Measurements from ENCODE around the gene RSPH6A. TPM values are rescaled to one million over a fixed set of nuclear protein-coding genes. Genes with fewer than 3 reads are reported as not detected.

Gene RSPH6A
- total RNA-seq, 1 donor from 2014 or later = not detected

Other genes starting within 250 kb of the RSPH6A start
- 8.3 TPM for gene OPA3, start 230.5 kb downstream of the RSPH6A start, total RNA-seq
- gene GPR4, start 213.1 kb downstream of the RSPH6A start, total RNA-seq = 1.2 TPM
- 17.9 TPM for gene EML2, start 175.9 kb downstream of the RSPH6A start, total RNA-seq
- 0.18 TPM for gene GIPR, start 147.1 kb downstream of the RSPH6A start, total RNA-seq
- gene SNRPD2, start 123.4 kb downstream of the RSPH6A start, total RNA-seq = 91.2 TPM
- 7.8 TPM for gene QPCTL, start 122.6 kb downstream of the RSPH6A start, total RNA-seq
- gene FBXO46, start 84.4 kb downstream of the RSPH6A start, total RNA-seq = 8.2 TPM
- gene MEIOSIN, start 81.9 kb downstream of the RSPH6A start, total RNA-seq = not detected
- 12.1 TPM for gene SIX5, start 46.1 kb downstream of the RSPH6A start, total RNA-seq
- 7.8 TPM for gene DMPK, start 32.8 kb downstream of the RSPH6A start, total RNA-seq
- 13.9 TPM for gene DMWD, start 22.5 kb downstream of the RSPH6A start, total RNA-seq
- gene SYMPK, start 47.8 kb upstream of the RSPH6A start, total RNA-seq = 45.9 TPM
- 31.6 TPM for gene FOXA3, start 49.0 kb upstream of the RSPH6A start, total RNA-seq
- 19.5 TPM for gene IRF2BP1, start 70.8 kb upstream of the RSPH6A start, total RNA-seq
- 5.0 TPM for gene MYPOP, start 87.3 kb upstream of the RSPH6A start, total RNA-seq
- gene NANOS2, start 99.5 kb upstream of the RSPH6A start, total RNA-seq = not detected
- 2.0 TPM for gene NOVA2, start 158.6 kb upstream of the RSPH6A start, total RNA-seq
- 11.1 TPM for gene CCDC61, start 180.2 kb upstream of the RSPH6A start, total RNA-seq
- gene PGLYRP1, start 207.7 kb upstream of the RSPH6A start, total RNA-seq = 0.43 TPM
- not detected for gene IGFL4, start 225.7 kb upstream of the RSPH6A start, total RNA-seq